Mesenchymal stem cell (in vitro differentiated cells and primary cell): ENCODE measurements around the gene USH2A.

Experiments used
- DNase-seq: peaks from one replicate; pipeline ENCODE4 v3.0.0-alpha.2; 2013
- H2AFZ ChIP-seq: one replicate; pipeline ENCODE4 v1.6.1; 2013; ENCODE audit warnings: low read depth, mild to moderate bottlenecking, control low read depth, inconsistent platforms, low read length, moderate library complexity
- H2AK5ac ChIP-seq: 2 replicates; pipeline ENCODE4 v1.6.1; 2013; ENCODE audit warnings: low read length, moderate library complexity, mild to moderate bottlenecking, inconsistent platforms; ENCODE audit not compliant: severe bottlenecking
- H2BK120ac ChIP-seq: one replicate; pipeline ENCODE4 v1.6.1; 2013; ENCODE audit warnings: low read depth, mild to moderate bottlenecking, inconsistent platforms, low read length, moderate library complexity
- H2BK12ac ChIP-seq, 2 experiments: one replicate each; pipeline ENCODE4 v1.6.1; 2013; ENCODE audit warnings: inconsistent platforms in 2 of 2, low read length in 2 of 2, mild to moderate bottlenecking in 2 of 2, moderate library complexity in 2 of 2, control low read depth in 1 of 2
- H2BK15ac ChIP-seq: one replicate; pipeline ENCODE4 v1.6.1; 2013; ENCODE audit warnings: mild to moderate bottlenecking, low read depth, inconsistent platforms; ENCODE audit not compliant: poor library complexity, severe bottlenecking
- H2BK5ac ChIP-seq: 2 replicates; pipeline ENCODE4 v1.6.1; 2013; ENCODE audit warnings: low read depth, mild to moderate bottlenecking, low read length, control low read depth, inconsistent platforms; ENCODE audit not compliant: poor library complexity, severe bottlenecking
- H3K14ac ChIP-seq, 2 experiments: one replicate each; pipeline ENCODE4 v1.6.1; 2013; ENCODE audit warnings: inconsistent platforms in 2 of 2, low read length in 2 of 2, control low read depth in 1 of 2, mild to moderate bottlenecking in 1 of 2, moderate library complexity in 1 of 2
- H3K18ac ChIP-seq, 2 experiments: one replicate each; pipeline ENCODE4 v1.6.1; 2013; ENCODE audit warnings: inconsistent platforms in 2 of 2, low read length in 2 of 2, control low read depth in 1 of 2, low read depth in 1 of 2, mild to moderate bottlenecking in 1 of 2
- H3K23ac ChIP-seq, 2 experiments: one replicate each; pipeline ENCODE4 v1.6.1; 2013; ENCODE audit warnings: inconsistent platforms in 2 of 2, low read length in 2 of 2, mild to moderate bottlenecking in 2 of 2, moderate library complexity in 2 of 2, control low read depth in 1 of 2
- H3K27ac ChIP-seq: 2 replicates; pipeline ENCODE4 v1.5.1; 2013; ENCODE audit warnings: mild to moderate bottlenecking, moderate library complexity, low read length, control low read depth, inconsistent platforms; ENCODE audit not compliant: poor library complexity, severe bottlenecking
- H3K27me3 ChIP-seq, 2 experiments: 2 replicates each; pipeline versions ENCODE4 v1.6.1 to v1.7.0; 2013; ENCODE audit warnings: low read length in 2 of 2, mild to moderate bottlenecking in 2 of 2, moderate library complexity in 2 of 2, control low read depth in 1 of 2, inconsistent platforms in 1 of 2; ENCODE audit not compliant: control insufficient read depth in 1 of 2, insufficient read depth in 1 of 2
- H3K36me3 ChIP-seq, 2 experiments: 2 replicates each; pipeline versions ENCODE4 v1.6.1 to v1.7.0; 2013; ENCODE audit warnings: low read length in 2 of 2, control low read depth in 1 of 2, inconsistent platforms in 1 of 2, low read depth in 1 of 2, mild to moderate bottlenecking in 1 of 2; ENCODE audit not compliant: insufficient read depth in 2 of 2, control insufficient read depth in 1 of 2
- H3K4ac ChIP-seq, 2 experiments: one replicate each; pipeline ENCODE4 v1.6.1; 2013; ENCODE audit warnings: inconsistent platforms in 2 of 2, low read length in 2 of 2, mild to moderate bottlenecking in 2 of 2, moderate library complexity in 2 of 2, control low read depth in 1 of 2, low read depth in 1 of 2
- H3K4me1 ChIP-seq: 2 replicates; pipeline ENCODE4 v1.6.1; 2013; ENCODE audit warnings: low read depth, low read length, control low read depth; ENCODE audit not compliant: control insufficient read depth, insufficient read depth
- H3K4me2 ChIP-seq: 2 replicates; pipeline ENCODE4 v1.6.1; 2013; ENCODE audit warnings: low read length, mild to moderate bottlenecking, inconsistent platforms; ENCODE audit not compliant: poor library complexity, severe bottlenecking
- H3K4me3 ChIP-seq, 2 experiments: 2 replicates each; pipeline versions ENCODE4 v1.5.1 to v1.7.0; 2013; ENCODE audit warnings: low read length in 2 of 2, mild to moderate bottlenecking in 2 of 2, control low read depth in 1 of 2, low read depth in 1 of 2; ENCODE audit not compliant: insufficient read depth in 1 of 2
- H3K79me1 ChIP-seq: replicated peaks from 2 replicates; pipeline ENCODE4 v1.6.1; 2013; ENCODE audit warnings: mild to moderate bottlenecking, control low read depth, low read length, inconsistent platforms; ENCODE audit not compliant: poor library complexity, severe bottlenecking
- H3K9ac ChIP-seq: 2 replicates; pipeline ENCODE4 v1.7.0; 2013; ENCODE audit warnings: mild to moderate bottlenecking, low read length, moderate library complexity
- H3K9me3 ChIP-seq: 2 replicates; pipeline ENCODE4 v1.7.0; 2013; ENCODE audit warnings: mild to moderate bottlenecking, low read length; ENCODE audit not compliant: control insufficient read depth
- H4K8ac ChIP-seq: one replicate; pipeline ENCODE4 v1.6.1; 2013; ENCODE audit warnings: inconsistent platforms, mild to moderate bottlenecking, low read length, moderate library complexity
- H4K91ac ChIP-seq: one replicate; pipeline ENCODE4 v1.6.1; 2013; ENCODE audit warnings: mild to moderate bottlenecking, low read length, inconsistent platforms
- WGBS: methylation state at CpG from one replicate; pipeline ENCODE4 v1.1.7; 2013; ENCODE audit warnings: mixed read lengths; 5-methylcytosine and 5-hydroxymethylcytosine counted together

Gene USH2A

DNA sequence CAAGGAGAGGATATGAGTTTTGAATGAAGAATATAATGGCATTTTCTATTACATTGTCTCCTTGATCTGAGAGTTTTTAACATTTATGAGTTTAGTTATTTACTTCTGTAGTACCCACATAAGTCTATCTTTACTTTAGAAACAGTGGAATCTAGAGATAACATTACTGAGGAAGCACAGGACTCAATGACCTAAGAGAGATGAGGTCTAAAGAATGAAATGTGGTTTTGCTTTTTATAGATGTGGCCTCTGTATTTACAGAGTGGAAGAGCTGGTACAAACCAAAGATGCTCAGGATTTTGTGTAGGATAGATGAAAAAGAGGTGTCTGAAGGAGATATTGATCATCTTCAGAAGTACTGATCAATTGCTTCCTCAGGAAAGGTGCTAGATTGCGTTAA lies 678.8 kb downstream of the USH2A start:
- 60% methylated on average over 1 of the region's 1 CpG for WGBS
- H3K4me3 ChIP-seq, result no peak overlapping the region
- no peaks in the 10 kb centered on the region for H3K36me3 ChIP-seq
- H3K27ac ChIP-seq, result no peak overlapping the region
- no peaks in the 10 kb centered on the region for H3K4me1 ChIP-seq
- H2AFZ ChIP-seq, result no peak overlapping the region
- no peak overlapping the region for H3K4ac ChIP-seq
- no peak overlapping the region for H3K14ac ChIP-seq
- no peak overlapping the region for H3K23ac ChIP-seq
- no peak overlapping the region for H3K4me2 ChIP-seq
- H2AK5ac ChIP-seq, result no peak overlapping the region
- H2BK5ac ChIP-seq, result no peak overlapping the region
- no peaks in the 10 kb centered on the region for H3K9me3 ChIP-seq
- H3K79me1 ChIP-seq, result no peaks in the 10 kb centered on the region
- H4K8ac ChIP-seq, result no peak overlapping the region
- no peak overlapping the region for H2BK15ac ChIP-seq
- H2BK120ac ChIP-seq, result no peak overlapping the region
- no peak overlapping the region for H2BK12ac ChIP-seq
- no peak overlapping the region for H4K91ac ChIP-seq
- H3K27me3 ChIP-seq, result no peaks in the 10 kb centered on the region
- H3K18ac ChIP-seq, result no peak overlapping the region
- no peak overlapping the region for H3K9ac ChIP-seq
- peak; percentile 24 for DNase-seq

DNA sequence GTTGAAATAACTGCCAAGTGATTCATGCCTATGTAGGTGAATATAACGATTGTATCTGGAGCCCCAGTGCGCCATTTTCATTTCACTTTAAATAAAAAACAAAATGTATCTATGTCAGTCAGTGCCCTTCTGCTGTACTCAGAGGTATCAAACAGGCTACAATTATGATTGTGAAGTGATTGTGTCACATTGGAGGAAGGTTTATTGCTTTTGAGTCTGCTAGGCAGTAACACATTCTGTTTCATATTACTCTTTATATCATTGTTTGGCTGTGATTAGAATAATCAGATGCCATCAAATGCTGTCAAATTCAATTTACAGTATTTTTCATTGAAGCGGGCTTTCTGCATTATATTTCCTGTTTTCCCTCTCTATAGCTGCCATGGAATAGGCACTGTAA lies 684.2 kb downstream of the USH2A start:
- H3K14ac ChIP-seq, result no peak overlapping the region
- H2AFZ ChIP-seq, result no peak overlapping the region
- no peak overlapping the region for H3K18ac ChIP-seq
- H3K27ac ChIP-seq, result no peak overlapping the region
- no peak overlapping the region for H2BK12ac ChIP-seq
- H4K8ac ChIP-seq, result no peak overlapping the region
- H3K36me3 ChIP-seq, result no peaks in the 10 kb centered on the region
- no peaks in the 10 kb centered on the region for H3K27me3 ChIP-seq
- no peak overlapping the region for H2BK5ac ChIP-seq
- H3K4me2 ChIP-seq, result no peak overlapping the region
- no peak overlapping the region for H2AK5ac ChIP-seq
- no peak for DNase-seq
- no peak overlapping the region for H3K4me3 ChIP-seq
- H4K91ac ChIP-seq, result no peak overlapping the region
- no peaks in the 10 kb centered on the region for H3K79me1 ChIP-seq
- no peak overlapping the region for H3K23ac ChIP-seq
- H2BK120ac ChIP-seq, result no peak overlapping the region
- H3K9ac ChIP-seq, result no peak overlapping the region
- H2BK15ac ChIP-seq, result no peak overlapping the region
- no peaks in the 10 kb centered on the region for H3K4me1 ChIP-seq
- H3K9me3 ChIP-seq, result no peaks in the 10 kb centered on the region
- no peak overlapping the region for H3K4ac ChIP-seq
- WGBS, result 97% methylated on average over 3 of the region's 3 CpGs

DNA sequence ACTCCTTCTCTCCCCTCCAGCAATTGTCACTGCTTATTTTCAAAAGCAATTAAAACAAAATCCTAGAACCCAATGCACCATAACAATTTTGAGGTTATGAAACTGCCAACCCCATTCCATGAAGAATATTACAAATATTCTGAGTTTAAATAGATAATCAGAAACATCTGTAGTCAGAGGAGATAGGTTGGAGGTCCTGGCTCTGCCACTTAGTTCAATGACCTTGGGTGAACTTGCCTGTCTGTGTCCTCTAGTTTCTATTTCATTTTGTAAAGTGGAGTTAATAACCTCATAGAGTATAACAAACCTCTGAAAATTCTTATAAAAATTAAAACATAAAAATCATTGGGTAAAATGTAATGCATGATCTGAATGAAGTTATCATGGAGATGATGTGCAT lies 691.5 kb downstream of the USH2A start:
- Histone ChIP-seq H3K9ac (no peak overlapping the region), H3K27ac (no peak overlapping the region), H3K23ac (no peak overlapping the region), H2BK5ac (no peak overlapping the region), H2AK5ac (no peak overlapping the region), H2AFZ (no peak overlapping the region), H3K9me3 (no peaks in the 10 kb centered on the region), H4K91ac (no peak overlapping the region), H3K14ac (no peak overlapping the region), H3K4me3 (no peak overlapping the region), H3K27me3 (no peaks in the 10 kb centered on the region), H3K4ac (no peak overlapping the region), H3K18ac (no peak overlapping the region), H2BK120ac (no peak overlapping the region), H3K36me3 (no peaks in the 10 kb centered on the region), H3K79me1 (no peaks in the 10 kb centered on the region), H3K4me2 (no peak overlapping the region), H2BK12ac (no peak overlapping the region), H4K8ac (no peak overlapping the region), H3K4me1 (no peaks in the 10 kb centered on the region), H2BK15ac (no peak overlapping the region)
- DNase-seq, result no peak

DNA sequence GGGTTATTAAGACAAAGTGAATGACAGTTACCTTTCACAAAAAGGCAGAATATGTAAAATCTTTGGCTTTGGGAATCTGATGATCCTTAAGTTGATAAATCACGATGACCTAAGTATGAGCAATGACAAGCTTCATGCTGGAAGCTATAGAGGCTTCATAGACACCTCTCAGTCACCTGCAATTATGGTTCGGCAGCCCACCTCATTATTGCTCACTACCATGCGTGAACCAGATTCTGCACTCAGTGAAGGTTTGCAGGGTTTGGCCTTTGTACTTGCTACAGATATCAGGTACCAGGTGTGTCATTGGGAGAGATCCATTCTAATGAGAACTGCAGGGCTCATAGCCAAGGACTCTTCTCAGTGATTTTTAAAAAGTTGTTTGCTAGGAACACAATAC lies 692.6 kb downstream of the USH2A start:
- no peaks in the 10 kb centered on the region for H3K4me1 ChIP-seq
- H2BK12ac ChIP-seq, result no peak overlapping the region
- no peak overlapping the region for H3K9ac ChIP-seq
- H2AK5ac ChIP-seq, result no peak overlapping the region
- H4K91ac ChIP-seq, result no peak overlapping the region
- no peak overlapping the region for H2BK15ac ChIP-seq
- H3K4me2 ChIP-seq, result no peak overlapping the region
- no peaks in the 10 kb centered on the region for H3K27me3 ChIP-seq
- H3K79me1 ChIP-seq, result no peaks in the 10 kb centered on the region
- H3K9me3 ChIP-seq, result no peaks in the 10 kb centered on the region
- no peaks in the 10 kb centered on the region for H3K36me3 ChIP-seq
- WGBS, result 95% methylated on average over 3 of the region's 3 CpGs
- H3K4me3 ChIP-seq, result no peak overlapping the region
- no peak for DNase-seq
- no peak overlapping the region for H3K23ac ChIP-seq
- no peak overlapping the region for H2BK120ac ChIP-seq
- no peak overlapping the region for H4K8ac ChIP-seq
- H2BK5ac ChIP-seq, result no peak overlapping the region
- H3K14ac ChIP-seq, result no peak overlapping the region
- no peak overlapping the region for H2AFZ ChIP-seq
- no peak overlapping the region for H3K27ac ChIP-seq
- H3K4ac ChIP-seq, result no peak overlapping the region
- no peak overlapping the region for H3K18ac ChIP-seq
